HG03025 (cell line): ENCODE data around the gene CTSZ.
A peak's percentile ranks its signal among the peaks of the same experiment; 100 is the strongest.
"Not testable (repeated sequence)": the region's sequence is repeated elsewhere in the genome, so short reads cannot be mapped to it uniquely, and the experiment has no call there.

ENCODE experiments used
- ATAC-seq: cut with Tn5 transposase; IDR thresholded peaks from one replicate; pipeline ENCODE4 v1.9.1; 2021; ENCODE audit warnings: mild to moderate bottlenecking, moderate library complexity; ENCODE audit not compliant: unreplicated experiment, low FRiP score

CTSZ gene

GRCh38 chr20:59006864-59007664, at the start of gene CTSZ:
Gene CTSZ (minus strand): TSS chr20:59007254. CDS start chr20:59007128, 126 bp downstream.
- no peak for ATAC-seq

- no peak for ATAC-seq
These were observed 48.2 kb upstream of the CTSZ start for GRCh38 chr20:59055302-59055701.

GRCh38 chr20:59051666-59052185, 44.7 kb upstream of the CTSZ start:
- ATAC-seq: no peak

GRCh38 chr20:59050437-59050836, 43.4 kb upstream of the CTSZ start:
- no peak for ATAC-seq

- no peak for ATAC-seq
These were observed 41.6 kb upstream of the CTSZ start for GRCh38 chr20:59048681-59049030.

- ATAC-seq: no peak
These were observed 41.1 kb upstream of the CTSZ start for GRCh38 chr20:59047938-59048680.

- no peak for ATAC-seq
These were observed 39.8 kb upstream of the CTSZ start for GRCh38 chr20:59046862-59047261.

- ATAC-seq: no peak
These were observed 37.7 kb upstream of the CTSZ start for GRCh38 chr20:59044796-59045195.

GRCh38 chr20:59044295-59044694, 37.2 kb upstream of the CTSZ start:
- ATAC-seq: no peak

GRCh38 chr20:59043698-59044097, 36.6 kb upstream of the CTSZ start:
- no peak for ATAC-seq

- ATAC-seq: peak; percentile 86
These were observed 36.0 kb upstream of the CTSZ start for GRCh38 chr20:59042796-59043631.

- peak; percentile 29 for ATAC-seq
These were observed 35.2 kb upstream of the CTSZ start, which contains the start of gene PRELID3B for GRCh38 chr20:59042151-59042795. Gene PRELID3B (minus strand): TSS chr20:59042786. CDS start chr20:59042730, 56 bp downstream.

GRCh38 chr20:59041487-59041886, 34.4 kb upstream of the CTSZ start:
- not testable (repeated sequence) for ATAC-seq

- ATAC-seq: no peak
These were observed 33.6 kb upstream of the CTSZ start for GRCh38 chr20:59040667-59041066.

- ATAC-seq: no peak
These were observed 32.2 kb upstream of the CTSZ start for GRCh38 chr20:59039233-59039632.

GRCh38 chr20:59037386-59037785, 30.3 kb upstream of the CTSZ start:
- no peak for ATAC-seq

- ATAC-seq: no peak
These were observed 28.3 kb upstream of the CTSZ start for GRCh38 chr20:59035381-59035780.

GRCh38 chr20:59033616-59034165, 26.6 kb upstream of the CTSZ start:
- no peak for ATAC-seq

- ATAC-seq: no peak
These were observed 26.0 kb upstream of the CTSZ start for GRCh38 chr20:59033093-59033492.

GRCh38 chr20:59032713-59033059, 25.6 kb upstream of the CTSZ start:
- ATAC-seq: no peak
